ENCODE data around the gene DICER1. TPM values are rescaled to one million over a fixed set of nuclear protein-coding genes. Genes with fewer than 3 reads are reported as not detected.

Gene DICER1
- polyA plus RNA-seq, 3 donors = 26.5 to 38.4 (median 34.7) TPM

DNA sequence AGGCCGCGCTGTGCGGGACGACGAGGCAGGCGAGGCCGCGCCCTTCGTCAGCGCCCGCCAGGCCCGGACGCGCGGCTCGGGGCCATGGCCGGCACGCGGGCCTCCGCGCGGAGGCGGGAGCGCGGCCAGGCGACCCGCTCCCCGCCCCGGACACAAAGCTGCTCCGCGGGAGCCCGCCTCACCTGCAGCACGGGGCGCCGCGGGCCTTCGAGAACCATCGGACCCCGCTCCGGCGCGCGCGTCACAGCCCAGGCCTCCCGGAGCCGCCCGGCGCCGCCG lies 342 bp downstream of the DICER1 start:
- peaks cover 24% of the 10 kb centered on the region for H4K20me1 ChIP-seq (ENCODE audit: insufficient read depth, low read length)
- TF ChIP-seq, protein P1, sequence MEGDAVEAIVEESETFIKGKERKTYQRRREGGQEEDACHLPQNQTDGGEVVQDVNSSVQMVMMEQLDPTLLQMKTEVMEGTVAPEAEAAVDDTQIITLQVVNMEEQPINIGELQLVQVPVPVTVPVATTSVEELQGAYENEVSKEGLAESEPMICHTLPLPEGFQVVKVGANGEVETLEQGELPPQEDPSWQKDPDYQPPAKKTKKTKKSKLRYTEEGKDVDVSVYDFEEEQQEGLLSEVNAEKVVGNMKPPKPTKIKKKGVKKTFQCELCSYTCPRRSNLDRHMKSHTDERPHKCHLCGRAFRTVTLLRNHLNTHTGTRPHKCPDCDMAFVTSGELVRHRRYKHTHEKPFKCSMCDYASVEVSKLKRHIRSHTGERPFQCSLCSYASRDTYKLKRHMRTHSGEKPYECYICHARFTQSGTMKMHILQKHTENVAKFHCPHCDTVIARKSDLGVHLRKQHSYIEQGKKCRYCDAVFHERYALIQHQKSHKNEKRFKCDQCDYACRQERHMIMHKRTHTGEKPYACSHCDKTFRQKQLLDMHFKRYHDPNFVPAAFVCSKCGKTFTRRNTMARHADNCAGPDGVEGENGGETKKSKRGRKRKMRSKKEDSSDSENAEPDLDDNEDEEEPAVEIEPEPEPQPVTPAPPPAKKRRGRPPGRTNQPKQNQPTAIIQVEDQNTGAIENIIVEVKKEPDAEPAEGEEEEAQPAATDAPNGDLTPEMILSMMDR (IDR thresholded peaks at IDR 0.05) = no peak
- H3K4me2 ChIP-seq (replicated peaks; ENCODE audit: extremely low read depth, low read length, poor library complexity, severe bottlenecking) = peak overlapping the region; percentile 91
- peak overlapping the region; percentile 61 to 86 (median 82) for H3K4me3 ChIP-seq (replicated peaks in 1 of 3; ENCODE audit: low read depth in 2 of 3, low read length in 3 of 3)
- peaks cover 34 to 39% of the 10 kb centered on the region in 2 donors for H3K4me1 ChIP-seq (ENCODE audit: control insufficient read depth in 1 of 2, insufficient read depth in 2 of 2, low read length in 2 of 2)
- no peaks in the 10 kb centered on the region for H3K9me3 ChIP-seq (replicated peaks in 1 of 2; ENCODE audit: control insufficient read depth in 1 of 2, insufficient read depth in 1 of 2, low read length in 2 of 2)
- Mint-ChIP-seq H3K27ac (no peak overlapping the region), H3K27me3 (ENCODE audit: low read depth in 3 of 3) (peaks cover 0 to 3% (median 0%) of the 10 kb centered on the region in 3 donors), H3K4me3 (peak overlapping the region; percentile 86 to 95), H3K9me3 (no peaks in the 10 kb centered on the region), H3K4me1 (peaks cover 57% of the 10 kb centered on the region), H3K36me3 (peaks cover 2 to 6% of the 10 kb centered on the region in 2 donors)
- peak overlapping the region; percentile 93 for H3K9ac ChIP-seq (ENCODE audit: insufficient read depth, low read length, poor library complexity, severe bottlenecking)
- H3K27me3 ChIP-seq (ENCODE audit: control insufficient read depth in 2 of 2, insufficient read depth in 2 of 2, low read length in 2 of 2) = no peaks in the 10 kb centered on the region
- no peaks in the 10 kb centered on the region for H3K36me3 ChIP-seq (replicated peaks in 1 of 2; ENCODE audit: control insufficient read depth in 1 of 2, insufficient read depth in 2 of 2, low read length in 2 of 2)
- intact Hi-C loops (cut with micrococcal nuclease) = loop anchor here in 1 of 2 donors (2.0 to 10.0 kb wide), 2 partner anchors 14 to 358 kb away; partner anchors contain the start of gene SYNE3
- under 1% methylated on average over 50 of the region's 50 CpGs for WGBS (ENCODE audit: insufficient coverage)
- H2AFZ ChIP-seq (ENCODE audit: insufficient read depth, low read depth, low read length, poor library complexity, severe bottlenecking) = peak overlapping the region; percentile 87
- H3K79me2 ChIP-seq (ENCODE audit: insufficient read depth, low read length) = peaks cover 49% of the 10 kb centered on the region
- DNase-seq = peak in 1 of 3 donors; percentile 16
- H3K27ac ChIP-seq (ENCODE audit: low read depth in 1 of 2, low read length in 2 of 2) = peak overlapping the region; percentile 92

DNA sequence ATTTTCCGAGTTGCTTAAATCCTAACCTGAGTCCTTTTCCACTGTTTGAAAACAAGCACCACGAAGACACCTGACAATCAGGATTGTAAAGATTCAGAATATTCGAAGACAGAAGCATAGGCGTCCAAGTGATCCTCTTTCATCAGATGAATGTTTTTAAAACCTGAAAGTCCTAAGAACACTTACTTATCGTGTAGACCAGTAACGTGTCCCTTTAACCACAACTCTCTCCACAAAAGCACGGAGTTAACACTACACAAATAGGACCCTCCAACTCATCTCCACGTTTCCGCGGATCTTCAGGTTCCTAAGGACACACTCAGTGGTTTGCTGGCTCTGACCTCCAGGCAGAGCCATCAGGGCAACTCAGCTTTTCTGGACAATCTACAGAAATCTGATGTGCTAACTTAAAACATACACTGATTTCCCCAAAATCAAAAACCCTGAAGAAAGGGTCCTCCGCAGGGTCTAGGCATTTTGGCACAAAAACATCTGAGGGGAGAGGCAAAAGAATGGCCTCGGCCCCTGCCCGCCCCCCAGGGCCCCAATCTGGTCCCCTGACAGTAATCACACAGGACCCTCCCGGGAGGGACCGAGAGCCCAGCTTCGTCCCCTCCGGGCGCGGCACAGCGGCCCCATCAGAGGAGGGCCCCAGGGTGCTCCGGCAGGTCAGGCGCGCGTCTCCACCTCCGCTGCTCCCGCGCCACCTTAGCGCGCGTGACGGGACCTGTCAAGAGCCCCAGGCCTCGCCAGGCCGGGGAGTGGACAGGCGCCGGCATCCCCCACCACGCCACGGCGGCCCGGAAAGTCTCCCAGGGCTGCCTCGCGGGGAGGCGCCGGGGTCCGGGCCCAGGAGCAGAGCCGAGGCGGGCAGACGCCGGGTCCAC lies 925 bp downstream of the DICER1 start:
- H3K4me1 Mint-ChIP-seq = peaks cover 63% of the 10 kb centered on the region
- peak overlapping the region; percentile 91 for H3K4me2 ChIP-seq (replicated peaks; ENCODE audit: extremely low read depth, low read length, poor library complexity, severe bottlenecking)
- peak overlapping the region; percentile 93 for H3K9ac ChIP-seq (ENCODE audit: insufficient read depth, low read length, poor library complexity, severe bottlenecking)
- H3K27me3 ChIP-seq (ENCODE audit: control insufficient read depth in 2 of 2, insufficient read depth in 2 of 2, low read length in 2 of 2) = no peaks in the 10 kb centered on the region
- H3K4me1 ChIP-seq (ENCODE audit: control insufficient read depth in 1 of 2, insufficient read depth in 2 of 2, low read length in 2 of 2) = peaks cover 34 to 39% of the 10 kb centered on the region in 2 donors
- H3K9me3 ChIP-seq (replicated peaks in 1 of 2; ENCODE audit: control insufficient read depth in 1 of 2, insufficient read depth in 1 of 2, low read length in 2 of 2) = no peaks in the 10 kb centered on the region
- peaks cover 0 to 3% (median 0%) of the 10 kb centered on the region in 3 donors for H3K27me3 Mint-ChIP-seq (ENCODE audit: low read depth in 3 of 3)
- no peaks in the 10 kb centered on the region for H3K9me3 Mint-ChIP-seq
- peak overlapping the region; percentile 75 to 91 (median 87) for H3K27ac Mint-ChIP-seq
- peak; percentile 18 to 42 (median 36) for DNase-seq
- peak overlapping the region; percentile 61 to 86 (median 82) for H3K4me3 ChIP-seq (replicated peaks in 1 of 3; ENCODE audit: low read depth in 2 of 3, low read length in 3 of 3)
- H3K27ac ChIP-seq (ENCODE audit: low read depth in 1 of 2, low read length in 2 of 2) = peak overlapping the region; percentile 49 to 92
- intact Hi-C loops (cut with micrococcal nuclease) = loop anchor here in 1 of 2 donors (2.0 to 10.0 kb wide), 2 partner anchors 14 to 358 kb away; partner anchors contain the start of gene SYNE3
- peak overlapping the region; percentile 84 to 92 for H3K4me3 Mint-ChIP-seq
- peaks cover 30% of the 10 kb centered on the region for H4K20me1 ChIP-seq (ENCODE audit: insufficient read depth, low read length)
- peaks cover 55% of the 10 kb centered on the region for H3K79me2 ChIP-seq (ENCODE audit: insufficient read depth, low read length)
- peaks cover 2 to 6% of the 10 kb centered on the region in 2 donors for H3K36me3 Mint-ChIP-seq
- TF ChIP-seq, protein P1 (IDR thresholded peaks at IDR 0.05) = no peak
- no peaks in the 10 kb centered on the region for H3K36me3 ChIP-seq (replicated peaks in 1 of 2; ENCODE audit: control insufficient read depth in 1 of 2, insufficient read depth in 2 of 2, low read length in 2 of 2)
- WGBS (ENCODE audit: insufficient coverage) = under 1% methylated on average over 48 of the region's 48 CpGs
- H2AFZ ChIP-seq (ENCODE audit: insufficient read depth, low read depth, low read length, poor library complexity, severe bottlenecking) = peak overlapping the region; percentile 87

Measured in CD14-positive monocyte (primary cell).